ENCODE results near the gene LIN54.

Gene LIN54

DNA sequence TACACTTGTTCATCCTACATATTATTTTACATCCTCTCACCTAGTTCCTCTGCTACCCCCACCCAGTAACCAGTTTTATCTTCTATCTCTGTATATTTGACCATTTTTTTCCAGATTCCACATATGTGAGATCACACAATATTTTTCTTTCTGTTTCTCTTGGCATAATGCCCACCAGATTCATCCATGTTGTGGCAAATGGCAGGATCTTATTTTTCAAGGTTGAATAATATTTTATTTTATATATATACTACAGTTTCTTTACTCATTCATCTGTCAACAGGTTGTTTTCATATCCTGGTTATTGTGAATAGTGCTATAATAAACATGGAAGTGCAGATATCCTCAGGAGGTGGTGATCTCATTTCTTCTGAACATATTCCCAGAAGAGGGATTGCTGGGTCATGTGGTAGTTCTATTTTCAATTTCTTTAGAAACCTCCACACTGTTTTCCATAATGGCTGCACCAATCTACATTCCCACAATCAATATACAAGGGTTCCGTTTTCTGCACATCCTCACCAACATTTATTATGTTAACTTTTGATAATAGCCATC is 61.9 kb downstream of the LIN54 start:
- Histone ChIP-seq H2BK5ac (ENCODE audit: low read depth, low read length, poor library complexity) (no peak overlapping the region), H2AK5ac (ENCODE audit: low read length) (no peak overlapping the region), H3K18ac (ENCODE audit: low read length) (no peak overlapping the region), H3K4ac (ENCODE audit: low read depth, low read length) (no peak overlapping the region), H3K4me2 (ENCODE audit: low read length) (no peak overlapping the region), H3K14ac (ENCODE audit: low read length) (no peak overlapping the region), H3K27me3 (ENCODE audit: insufficient read depth, low read length) (no peaks in the 10 kb centered on the region), H3K79me1 (ENCODE audit: low read length) (no peaks in the 10 kb centered on the region), H4K12ac (ENCODE audit: low read depth, low read length) (no peak overlapping the region), H2BK120ac (ENCODE audit: insufficient read depth, low read length, poor library complexity) (no peak overlapping the region), H2BK12ac (ENCODE audit: low read length) (no peak overlapping the region), H3K23ac (ENCODE audit: low read length) (no peak overlapping the region), H2AFZ (ENCODE audit: insufficient read depth, low read length, poor library complexity) (no peak overlapping the region), H4K91ac (ENCODE audit: low read depth, low read length) (no peak overlapping the region), H3K4me3 (ENCODE audit: low read depth, low read length) (no peak overlapping the region), H3K79me2 (ENCODE audit: control insufficient read depth, insufficient read depth, low read length, poor library complexity) (no peaks in the 10 kb centered on the region), H3K27ac (ENCODE audit: low read depth, low read length) (no peak overlapping the region), H3K36me3 (ENCODE audit: control insufficient read depth in 1 of 2, insufficient read depth in 2 of 2, low read length in 2 of 2) (no peaks in the 10 kb centered on the region), H3K9me3 (ENCODE audit: insufficient read depth, low read depth, low read length) (no peaks in the 10 kb centered on the region), H3K4me1 (ENCODE audit: control insufficient read depth in 1 of 2, insufficient read depth in 2 of 2, low read length in 2 of 2) (no peaks in the 10 kb centered on the region), H3K9ac (ENCODE audit: low read length) (no peak overlapping the region), H4K8ac (ENCODE audit: low read depth, low read length) (no peak overlapping the region)
- no peak for DNase-seq
- no CpG with 5 or more reads among the region's 1 CpG for WGBS (ENCODE audit: extremely low coverage, insufficient coverage, insufficient read length)

DNA sequence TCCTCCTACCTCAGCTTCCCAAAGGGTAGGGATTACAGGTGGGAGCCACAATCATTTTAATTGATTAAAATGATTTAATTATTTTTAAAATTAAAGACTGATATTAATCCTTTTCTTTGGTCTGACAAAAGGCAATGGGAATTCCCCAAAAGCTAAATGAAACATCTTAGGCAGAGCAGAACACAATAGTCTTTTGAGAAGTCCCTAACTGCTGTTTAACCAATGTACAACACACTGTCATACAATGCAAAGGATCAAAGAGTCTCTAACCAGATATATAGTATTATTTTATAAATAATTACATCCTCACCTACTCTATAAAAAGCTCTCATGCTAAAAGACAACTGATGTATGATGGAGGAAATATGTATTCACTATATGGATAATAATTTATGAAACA is 63.1 kb downstream of the LIN54 start:
- Histone ChIP-seq H3K36me3 (ENCODE audit: control insufficient read depth in 1 of 2, insufficient read depth in 2 of 2, low read length in 2 of 2) (peaks cover 0 to under 1% of the 10 kb centered on the region in 2 experiments), H4K91ac (ENCODE audit: low read depth, low read length) (no peak overlapping the region), H3K18ac (ENCODE audit: low read length) (no peak overlapping the region), H3K79me2 (ENCODE audit: control insufficient read depth, insufficient read depth, low read length, poor library complexity) (no peaks in the 10 kb centered on the region), H4K12ac (ENCODE audit: low read depth, low read length) (no peak overlapping the region), H3K79me1 (ENCODE audit: low read length) (no peaks in the 10 kb centered on the region), H2BK12ac (ENCODE audit: low read length) (no peak overlapping the region), H2AFZ (ENCODE audit: insufficient read depth, low read length, poor library complexity) (no peak overlapping the region), H3K4me2 (ENCODE audit: low read length) (no peak overlapping the region), H3K9me3 (ENCODE audit: insufficient read depth, low read depth, low read length) (no peaks in the 10 kb centered on the region), H3K14ac (ENCODE audit: low read length) (no peak overlapping the region), H3K4me1 (ENCODE audit: control insufficient read depth in 1 of 2, insufficient read depth in 2 of 2, low read length in 2 of 2) (no peaks in the 10 kb centered on the region), H4K8ac (ENCODE audit: low read depth, low read length) (no peak overlapping the region), H2BK120ac (ENCODE audit: insufficient read depth, low read length, poor library complexity) (no peak overlapping the region), H3K9ac (ENCODE audit: low read length) (no peak overlapping the region), H3K27me3 (ENCODE audit: insufficient read depth, low read length) (no peaks in the 10 kb centered on the region), H2BK5ac (ENCODE audit: low read depth, low read length, poor library complexity) (no peak overlapping the region), H3K4ac (ENCODE audit: low read depth, low read length) (no peak overlapping the region), H3K27ac (ENCODE audit: low read depth, low read length) (no peak overlapping the region), H3K23ac (ENCODE audit: low read length) (no peak overlapping the region), H3K4me3 (ENCODE audit: low read depth, low read length) (no peak overlapping the region), H2AK5ac (ENCODE audit: low read length) (no peak overlapping the region)
- no peak for DNase-seq

DNA sequence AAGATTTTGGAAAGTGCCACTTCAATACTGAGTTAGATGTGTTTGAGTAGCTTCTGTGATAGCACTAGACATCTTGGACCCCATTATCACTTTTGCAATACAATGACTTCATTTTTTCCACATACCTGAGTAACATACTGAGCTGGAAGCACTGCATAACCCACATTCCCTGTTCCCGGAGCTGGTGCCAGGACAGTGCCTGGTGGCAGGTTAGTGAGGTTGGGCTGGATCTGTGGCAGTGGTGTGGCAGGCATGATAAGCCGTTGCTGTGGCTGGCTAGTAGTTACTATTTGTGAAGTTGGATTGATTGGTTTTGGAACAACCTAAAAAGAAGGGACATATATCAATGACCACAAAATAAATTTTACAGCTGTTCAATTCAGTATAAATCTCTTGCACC is 71.2 kb downstream of the LIN54 start:
- H3K4me1 ChIP-seq (ENCODE audit: control insufficient read depth in 1 of 2, insufficient read depth in 2 of 2, low read length in 2 of 2), result no peaks in the 10 kb centered on the region
- no peaks in the 10 kb centered on the region for H3K9me3 ChIP-seq (ENCODE audit: insufficient read depth, low read depth, low read length)
- no peak overlapping the region for H3K4ac ChIP-seq (ENCODE audit: low read depth, low read length)
- no peak overlapping the region for H3K9ac ChIP-seq (ENCODE audit: low read length)
- H3K36me3 ChIP-seq (ENCODE audit: control insufficient read depth in 1 of 2, insufficient read depth in 2 of 2, low read length in 2 of 2), result peaks cover 6 to 8% of the 10 kb centered on the region in 2 experiments
- H2BK5ac ChIP-seq (ENCODE audit: low read depth, low read length, poor library complexity), result no peak overlapping the region
- H2AFZ ChIP-seq (ENCODE audit: insufficient read depth, low read length, poor library complexity), result no peak overlapping the region
- no peak overlapping the region for H2AK5ac ChIP-seq (ENCODE audit: low read length)
- no peaks in the 10 kb centered on the region for H3K79me1 ChIP-seq (ENCODE audit: low read length)
- H4K8ac ChIP-seq (ENCODE audit: low read depth, low read length), result no peak overlapping the region
- no peak overlapping the region for H2BK12ac ChIP-seq (ENCODE audit: low read length)
- no CpG with 5 or more reads among the region's 2 CpGs for WGBS (ENCODE audit: extremely low coverage, insufficient coverage, insufficient read length)
- H3K14ac ChIP-seq (ENCODE audit: low read length), result no peak overlapping the region
- H4K12ac ChIP-seq (ENCODE audit: low read depth, low read length), result no peak overlapping the region
- no peak overlapping the region for H3K27ac ChIP-seq (ENCODE audit: low read depth, low read length)
- H3K23ac ChIP-seq (ENCODE audit: low read length), result no peak overlapping the region
- H3K79me2 ChIP-seq (ENCODE audit: control insufficient read depth, insufficient read depth, low read length, poor library complexity), result no peaks in the 10 kb centered on the region
- H3K4me3 ChIP-seq (ENCODE audit: low read depth, low read length), result no peak overlapping the region
- no peak overlapping the region for H3K4me2 ChIP-seq (ENCODE audit: low read length)
- no peaks in the 10 kb centered on the region for H3K27me3 ChIP-seq (ENCODE audit: insufficient read depth, low read length)
- H3K18ac ChIP-seq (ENCODE audit: low read length), result no peak overlapping the region
- peak in 1 of 2 donors; percentile 16 for DNase-seq
- no peak overlapping the region for H4K91ac ChIP-seq (ENCODE audit: low read depth, low read length)
- no peak overlapping the region for H2BK120ac ChIP-seq (ENCODE audit: insufficient read depth, low read length, poor library complexity)

DNA sequence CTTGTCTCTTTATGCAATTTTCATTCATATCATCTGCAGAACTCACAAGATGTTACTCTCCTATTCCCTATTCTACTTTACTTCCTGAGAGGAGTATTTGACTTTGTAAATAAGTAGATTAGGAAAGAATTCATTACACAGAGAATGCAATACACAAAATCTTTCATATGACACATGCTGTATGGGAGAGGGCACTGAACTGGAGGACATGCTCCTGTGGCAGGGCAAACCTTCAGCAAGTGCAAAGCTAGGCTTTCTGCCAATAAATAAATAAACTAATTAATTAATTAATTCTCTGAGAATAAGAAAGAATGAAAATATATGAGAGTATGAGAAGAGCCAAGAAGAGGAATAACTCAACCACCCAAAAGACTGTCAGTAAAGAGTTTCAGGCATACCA is 76.2 kb downstream of the LIN54 start:
- H2AK5ac ChIP-seq (ENCODE audit: low read length), result no peak overlapping the region
- no peak overlapping the region for H4K8ac ChIP-seq (ENCODE audit: low read depth, low read length)
- H3K27me3 ChIP-seq (ENCODE audit: insufficient read depth, low read length), result no peaks in the 10 kb centered on the region
- no peak overlapping the region for H3K18ac ChIP-seq (ENCODE audit: low read length)
- H3K9ac ChIP-seq (ENCODE audit: low read length), result no peak overlapping the region
- no peak overlapping the region for H3K27ac ChIP-seq (ENCODE audit: low read depth, low read length)
- H2BK5ac ChIP-seq (ENCODE audit: low read depth, low read length, poor library complexity), result no peak overlapping the region
- no peak overlapping the region for H3K14ac ChIP-seq (ENCODE audit: low read length)
- H3K4me2 ChIP-seq (ENCODE audit: low read length), result no peak overlapping the region
- no peaks in the 10 kb centered on the region for H3K79me2 ChIP-seq (ENCODE audit: control insufficient read depth, insufficient read depth, low read length, poor library complexity)
- H3K4ac ChIP-seq (ENCODE audit: low read depth, low read length), result no peak overlapping the region
- H3K79me1 ChIP-seq (ENCODE audit: low read length), result no peaks in the 10 kb centered on the region
- H3K23ac ChIP-seq (ENCODE audit: low read length), result no peak overlapping the region
- H2BK12ac ChIP-seq (ENCODE audit: low read length), result no peak overlapping the region
- no peak overlapping the region for H3K4me3 ChIP-seq (ENCODE audit: low read depth, low read length)
- H2AFZ ChIP-seq (ENCODE audit: insufficient read depth, low read length, poor library complexity), result no peak overlapping the region
- H4K12ac ChIP-seq (ENCODE audit: low read depth, low read length), result no peak overlapping the region
- no peaks in the 10 kb centered on the region for H3K4me1 ChIP-seq (ENCODE audit: control insufficient read depth in 1 of 2, insufficient read depth in 2 of 2, low read length in 2 of 2)
- H3K36me3 ChIP-seq (ENCODE audit: control insufficient read depth in 1 of 2, insufficient read depth in 2 of 2, low read length in 2 of 2), result peaks cover 6 to 7% of the 10 kb centered on the region in 2 experiments
- no peak overlapping the region for H4K91ac ChIP-seq (ENCODE audit: low read depth, low read length)
- H2BK120ac ChIP-seq (ENCODE audit: insufficient read depth, low read length, poor library complexity), result no peak overlapping the region
- no peak for DNase-seq
- no peaks in the 10 kb centered on the region for H3K9me3 ChIP-seq (ENCODE audit: insufficient read depth, low read depth, low read length)

Data from trophoblast cell (in vitro differentiated cells and primary cell).